ENCODE measurements around the gene OGA.

GRCh38 chr10:101817337-101818118 lies 716 bp downstream of the OGA start:
- TF ChIP-seq POLR2A (IDR thresholded peaks at IDR 0.05) (peak in 1 of 3 donors; percentile 26), CTCF (IDR thresholded peaks at IDR 0.05) (no peak)
